Activated B cell treated with CpG ODN at 0.5 μM for 24 hours (primary cell): ENCODE measurements around the gene CAMTA1. TPM values are rescaled to one million over a fixed set of nuclear protein-coding genes. Genes with fewer than 3 reads are reported as not detected.

Source experiments
- ATAC-seq: fragments of 200-7000 bp; cut with Tn5 transposase; one replicate; pipeline ENCODE4 v1.10.0; 2021; ENCODE audit warnings: low read depth, mild to moderate bottlenecking, moderate library complexity
- CTCF ChIA-PET: fragments of 350-600 bp; sonication (Branson Sonifier 250); formaldehyde crosslinking; loops from one replicate; lab custom pipeline; 2021; ENCODE audit warnings: antibody characterized with exemption; lab: Charles Lee
- POLR2A ChIA-PET: fragments of 350-600 bp; sonication (Branson Sonifier 250); formaldehyde crosslinking; loops from one replicate; lab custom pipeline; 2021; ENCODE audit warnings: antibody characterized with exemption; lab: Charles Lee
- DNase-seq: peaks from one replicate; pipeline ENCODE4 v3.0.0; 2022
- H3K27ac Mint-ChIP-seq: one replicate; pipeline ENCODE4 v1.8.0; 2020; ENCODE audit warnings: mixed read lengths
- H3K27me3 Mint-ChIP-seq: one replicate; pipeline ENCODE4 v1.8.0; 2021; ENCODE audit warnings: mixed read lengths
- H3K36me3 Mint-ChIP-seq: one replicate; pipeline ENCODE4 v1.8.0; 2021; ENCODE audit warnings: low read depth, mixed read lengths
- H3K4me1 Mint-ChIP-seq: one replicate; pipeline ENCODE4 v1.8.0; 2021; ENCODE audit warnings: mixed read lengths
- H3K4me3 Mint-ChIP-seq: one replicate; pipeline ENCODE4 v1.8.0; 2020; ENCODE audit warnings: mild to moderate bottlenecking, mixed read lengths
- H3K9me3 Mint-ChIP-seq: one replicate; pipeline ENCODE4 v1.8.0; 2020; ENCODE audit warnings: mixed read lengths
- CTCF ChIP-seq: fragments of 200-600 bp; IDR thresholded peaks from one replicate; pipeline ENCODE4 v1.8.0; 2022; ENCODE audit warnings: antibody characterized with exemption, mild to moderate bottlenecking
- intact Hi-C: fragments of 100-400 bp; cut with micrococcal nuclease; formaldehyde crosslinking; loops from one replicate; pipeline ENCODE4 v1.15.1; 2024
- total RNA-seq: library from RNA; stranded (reverse); gene quantifications from 2 replicates; pipeline ENCODE4 v1.2.3, GENCODE V29; 2022

CAMTA1 gene
- total RNA-seq, 1 donor from 2014 or later: 49.8 TPM

GRCh38 chr1:7743346-7743745, 958.1 kb downstream of the CAMTA1 start:
- ChIA-PET CTCF (interaction anchor here (4.3 kb wide), 1 partner anchor 9 kb away, joined by 29 read pairs; no protein-coding TSS in a partner anchor), POLR2A (no interaction called here)
- TF ChIP-seq CTCF: no peak
- H3K4me1 Mint-ChIP-seq: peaks cover 4% of the 10 kb centered on the region
- no peak for DNase-seq
- no peak for ATAC-seq
- no peaks in the 10 kb centered on the region for H3K27me3 Mint-ChIP-seq
- no peak overlapping the region for H3K4me3 Mint-ChIP-seq
- no peak overlapping the region for H3K27ac Mint-ChIP-seq
- peaks cover 3% of the 10 kb centered on the region for H3K9me3 Mint-ChIP-seq
- peaks cover 26% of the 10 kb centered on the region for H3K36me3 Mint-ChIP-seq
- intact Hi-C loops: no loop called here

GRCh38 chr1:7744882-7745281, 959.6 kb downstream of the CAMTA1 start:
- H3K4me1 Mint-ChIP-seq: peaks cover 4% of the 10 kb centered on the region
- H3K4me3 Mint-ChIP-seq: no peak overlapping the region
- intact Hi-C loops: no loop called here
- POLR2A ChIA-PET: no interaction called here
- no peak overlapping the region for H3K27ac Mint-ChIP-seq
- CTCF ChIA-PET: interaction anchor here (2.9 kb wide), 1 partner anchor 75 kb away, joined by 7 read pairs; no protein-coding TSS in a partner anchor
- H3K27me3 Mint-ChIP-seq: no peaks in the 10 kb centered on the region
- H3K36me3 Mint-ChIP-seq: peaks cover 15% of the 10 kb centered on the region
- no peak for TF ChIP-seq CTCF
- no peaks in the 10 kb centered on the region for H3K9me3 Mint-ChIP-seq
- DNase-seq (no peak), ATAC-seq (no peak)

GRCh38 chr1:7745783-7746182, 960.5 kb downstream of the CAMTA1 start:
- no peaks in the 10 kb centered on the region for H3K4me1 Mint-ChIP-seq
- DNase-seq: no peak
- no peaks in the 10 kb centered on the region for H3K9me3 Mint-ChIP-seq
- ChIA-PET CTCF (interaction anchor here (2.9 kb wide), 1 partner anchor 76 kb away, joined by 7 read pairs; no protein-coding TSS in a partner anchor), POLR2A (no interaction called here)
- no peaks in the 10 kb centered on the region for H3K27me3 Mint-ChIP-seq
- no peak for ATAC-seq
- intact Hi-C loops: no loop called here
- peaks cover 20% of the 10 kb centered on the region for H3K36me3 Mint-ChIP-seq
- H3K27ac Mint-ChIP-seq: no peak overlapping the region
- no peak for TF ChIP-seq CTCF
- no peak overlapping the region for H3K4me3 Mint-ChIP-seq

- no peak for TF ChIP-seq CTCF
- no peak overlapping the region for H3K27ac Mint-ChIP-seq
- H3K9me3 Mint-ChIP-seq: no peaks in the 10 kb centered on the region
- POLR2A ChIA-PET: no interaction called here
- no peak overlapping the region for H3K4me3 Mint-ChIP-seq
- no peaks in the 10 kb centered on the region for H3K4me1 Mint-ChIP-seq
- ATAC-seq (no peak), DNase-seq (no peak)
- H3K27me3 Mint-ChIP-seq: no peaks in the 10 kb centered on the region
- CTCF ChIA-PET: interaction anchor here (8.6 kb wide), 1 partner anchor 80 kb away, joined by 270 read pairs; no protein-coding TSS in a partner anchor
- intact Hi-C loops: no loop called here
- peaks cover 20% of the 10 kb centered on the region for H3K36me3 Mint-ChIP-seq
Measured at GRCh38 chr1:7747605-7748004, 962.4 kb downstream of the CAMTA1 start.

- Mint-ChIP-seq H3K9me3 (no peaks in the 10 kb centered on the region), H3K27me3 (no peaks in the 10 kb centered on the region), H3K36me3 (peaks cover 22% of the 10 kb centered on the region), H3K4me1 (peaks cover 5% of the 10 kb centered on the region), H3K4me3 (no peak overlapping the region), H3K27ac (no peak overlapping the region)
- intact Hi-C loops: no loop called here
- ATAC-seq (no peak), DNase-seq (no peak)
- CTCF ChIA-PET: interaction anchor here (1.3 to 8.6 kb wide), 2 partner anchors 19 to 82 kb away, joined by 3 to 270 read pairs; no protein-coding TSS in a partner anchor
- no peak for TF ChIP-seq CTCF
- POLR2A ChIA-PET: no interaction called here
Measured at GRCh38 chr1:7749126-7749525, 963.9 kb downstream of the CAMTA1 start.
